ENCODE measurements around the gene C6orf132.

C6orf132 gene

DNA sequence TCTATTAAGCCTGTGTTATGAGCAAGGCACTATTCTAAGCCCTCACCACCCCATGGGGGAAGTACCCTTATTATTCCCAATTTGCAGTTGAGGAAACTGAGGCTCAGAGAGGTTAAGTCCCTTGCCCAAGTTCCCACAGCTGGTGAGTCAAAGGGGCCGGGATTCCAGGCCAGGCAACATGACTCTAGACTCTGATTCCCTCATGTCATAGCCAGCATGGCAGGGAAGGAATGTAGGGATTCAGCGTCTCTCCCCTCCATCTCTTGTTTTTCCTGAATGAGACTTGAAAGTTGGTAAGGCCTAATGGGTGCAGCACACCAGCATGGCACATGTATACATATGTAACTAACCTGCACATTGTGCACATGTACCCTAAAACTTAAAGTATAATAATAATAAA is 6.7 kb downstream of the C6orf132 start:
- no peak for DNase-seq (ENCODE audit: extremely low read depth in 1 of 2, low read depth in 1 of 2)

DNA sequence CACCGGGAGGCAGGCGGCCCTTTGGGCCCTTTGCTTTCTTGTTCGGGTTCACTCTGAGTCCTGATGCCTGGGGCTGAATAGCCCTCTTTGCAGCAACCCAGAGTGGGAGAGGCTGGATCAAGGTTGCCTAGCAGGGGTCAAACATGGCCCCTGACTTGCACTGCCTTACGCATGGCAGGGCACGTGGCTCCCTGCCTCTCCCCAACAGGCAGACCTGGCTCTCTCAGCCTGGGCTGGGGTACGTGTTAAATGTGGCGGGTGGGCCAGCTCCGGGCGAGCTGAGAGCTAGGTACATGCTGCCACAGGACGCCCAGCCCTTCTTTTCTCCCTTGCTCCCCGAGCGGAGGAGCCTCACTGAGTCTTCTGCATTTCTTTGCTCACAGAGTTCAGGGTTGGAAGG is 7.3 kb downstream of the C6orf132 start:
- DNase-seq (ENCODE audit: extremely low read depth in 1 of 2, low read depth in 1 of 2) = no peak

DNA sequence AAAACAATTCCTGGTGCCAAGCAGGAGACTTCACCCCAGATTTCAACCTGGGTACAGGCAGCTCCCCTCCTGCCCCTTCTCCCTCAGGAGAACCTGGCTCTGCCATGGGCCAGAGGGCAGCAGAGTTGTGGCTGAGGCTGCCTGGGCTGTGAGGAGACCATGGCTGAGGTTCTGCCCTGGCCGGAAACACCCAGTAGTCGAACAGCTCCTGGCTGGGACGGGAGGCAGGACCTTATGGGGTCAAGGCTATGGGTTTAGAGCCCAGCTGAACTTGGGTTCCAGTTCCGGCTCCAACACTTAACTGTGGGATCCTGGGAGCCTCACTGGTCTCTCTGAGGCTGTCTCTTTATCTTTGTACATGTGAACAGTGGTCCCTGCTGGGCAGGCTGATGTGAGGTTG is 8.5 kb downstream of the C6orf132 start:
- DNase-seq (ENCODE audit: extremely low read depth in 1 of 2, low read depth in 1 of 2) = no peak

DNA sequence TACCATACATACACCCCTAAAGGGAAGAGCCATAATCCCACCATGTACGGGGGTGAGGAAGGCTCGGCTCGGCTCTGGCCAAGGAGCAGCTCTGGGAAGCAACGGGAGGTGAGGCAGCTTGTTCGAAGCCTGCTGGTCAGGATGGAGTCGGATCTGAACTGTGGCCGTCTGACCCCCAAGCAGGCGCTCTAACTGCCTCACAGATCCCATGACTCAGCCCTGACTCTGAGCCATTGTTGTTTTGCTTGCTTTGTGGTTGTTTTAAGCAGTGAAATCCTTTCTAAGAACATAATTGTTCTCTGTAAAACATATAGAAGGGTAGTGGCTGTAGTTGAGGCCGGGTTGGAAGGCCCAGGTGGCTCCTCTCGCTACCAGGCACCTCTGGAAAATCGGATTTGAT is 10.9 kb downstream of the C6orf132 start:
- DNase-seq (ENCODE audit: extremely low read depth in 1 of 2, low read depth in 1 of 2) = no peak

DNA sequence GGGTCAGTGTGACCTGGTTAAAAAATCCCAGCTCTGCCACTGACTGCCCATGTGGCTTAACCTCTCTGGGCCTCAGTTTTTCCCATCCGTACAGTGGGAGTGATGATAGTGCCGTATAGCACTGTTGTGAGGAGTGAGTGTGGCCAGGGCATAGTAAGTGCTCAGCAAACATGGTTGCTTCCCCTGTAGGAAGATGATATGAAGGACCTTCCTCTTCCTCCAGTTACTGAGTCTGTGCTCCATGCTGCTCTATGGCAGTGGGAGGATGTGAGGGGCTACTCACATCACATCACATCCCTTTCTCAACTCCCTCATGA is 13.1 kb downstream of the C6orf132 start:
- no peak for DNase-seq (ENCODE audit: extremely low read depth in 1 of 2, low read depth in 1 of 2)

DNA sequence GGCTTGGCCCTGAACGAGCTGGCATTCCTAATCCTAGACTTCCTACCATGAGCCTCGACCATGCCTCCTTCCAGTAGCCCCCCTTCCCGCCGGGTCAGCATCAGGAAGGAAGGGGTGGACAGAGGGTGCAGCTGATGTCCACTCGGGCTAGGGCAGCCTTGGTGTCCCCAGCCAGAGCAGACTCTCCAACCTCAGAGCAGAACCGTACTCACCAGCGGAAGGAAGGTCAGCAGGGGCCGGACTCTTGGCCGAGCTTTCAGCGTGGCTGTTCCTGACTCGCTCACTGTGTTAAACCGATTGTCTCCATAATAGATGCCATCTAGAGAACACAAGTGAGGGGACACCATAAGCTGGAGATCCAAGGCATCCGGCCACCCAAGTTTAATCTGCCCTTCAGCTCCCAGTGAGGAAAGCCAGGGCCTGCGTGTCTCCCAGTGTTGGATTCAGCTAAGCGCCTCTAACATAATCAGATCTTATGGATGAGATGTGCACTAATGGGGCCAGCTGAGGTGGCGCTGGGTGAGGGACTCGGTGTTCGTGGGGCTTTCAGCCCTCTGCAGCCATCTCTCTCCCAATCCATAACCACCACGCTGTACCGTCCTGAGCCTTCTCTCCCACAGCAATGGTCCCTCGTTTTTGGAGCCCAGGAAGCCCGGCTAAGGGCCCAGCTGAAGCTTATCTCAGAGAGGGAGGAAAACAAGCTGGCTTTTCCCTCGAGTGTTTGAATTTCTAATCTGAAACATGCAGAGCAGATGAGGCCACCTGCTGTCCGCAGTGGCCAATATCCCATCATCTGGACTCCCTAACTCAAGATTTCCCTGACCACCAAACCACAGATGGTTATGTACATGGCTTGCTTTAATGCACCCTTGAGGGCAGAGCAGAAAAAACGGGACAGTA is 13.7 kb downstream of the C6orf132 start:
- no peak for DNase-seq (ENCODE audit: extremely low read depth in 1 of 2, low read depth in 1 of 2)

DNA sequence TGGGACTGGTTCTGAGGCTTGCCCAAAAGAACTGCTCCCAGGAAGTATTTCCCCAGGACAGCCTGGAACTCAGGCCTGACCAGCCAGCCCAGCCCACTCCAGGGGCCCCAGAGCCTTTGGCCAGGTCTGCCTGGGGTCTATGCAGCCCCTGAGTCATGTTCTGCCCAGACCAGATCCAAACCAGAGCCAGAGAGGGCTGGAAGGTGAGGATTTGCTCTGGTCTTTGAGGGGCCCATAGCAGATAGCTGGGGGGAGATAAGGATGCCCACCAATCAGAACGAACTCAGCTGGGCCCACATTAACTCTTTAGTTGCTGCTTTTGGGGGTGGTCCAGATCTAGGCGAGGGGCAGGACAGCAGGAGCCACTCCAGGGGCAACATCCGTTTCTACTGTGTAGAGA is 16.8 kb downstream of the C6orf132 start:
- no peak for DNase-seq (ENCODE audit: extremely low read depth in 1 of 2, low read depth in 1 of 2)

DNA sequence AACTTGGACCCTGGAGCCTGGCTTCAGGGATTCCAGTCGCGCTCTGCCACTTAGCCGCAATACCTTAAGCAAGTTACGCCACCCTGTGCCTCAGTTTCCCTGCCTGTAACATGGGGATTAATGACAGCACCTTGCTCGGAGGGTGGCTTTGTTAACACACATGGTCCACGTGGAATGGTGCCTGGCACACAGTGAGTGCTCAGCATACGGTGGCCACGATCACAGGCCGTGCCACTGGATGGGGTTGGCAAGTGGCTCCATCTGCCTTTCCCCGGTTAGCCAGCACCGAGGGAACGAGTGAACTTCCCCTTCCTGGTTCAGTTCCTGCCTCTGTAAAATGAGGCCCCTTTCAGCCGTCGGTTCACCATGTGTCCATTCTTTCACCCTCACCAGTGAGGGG is 17.2 kb downstream of the C6orf132 start:
- no peak for DNase-seq (ENCODE audit: extremely low read depth in 1 of 2, low read depth in 1 of 2)

DNA sequence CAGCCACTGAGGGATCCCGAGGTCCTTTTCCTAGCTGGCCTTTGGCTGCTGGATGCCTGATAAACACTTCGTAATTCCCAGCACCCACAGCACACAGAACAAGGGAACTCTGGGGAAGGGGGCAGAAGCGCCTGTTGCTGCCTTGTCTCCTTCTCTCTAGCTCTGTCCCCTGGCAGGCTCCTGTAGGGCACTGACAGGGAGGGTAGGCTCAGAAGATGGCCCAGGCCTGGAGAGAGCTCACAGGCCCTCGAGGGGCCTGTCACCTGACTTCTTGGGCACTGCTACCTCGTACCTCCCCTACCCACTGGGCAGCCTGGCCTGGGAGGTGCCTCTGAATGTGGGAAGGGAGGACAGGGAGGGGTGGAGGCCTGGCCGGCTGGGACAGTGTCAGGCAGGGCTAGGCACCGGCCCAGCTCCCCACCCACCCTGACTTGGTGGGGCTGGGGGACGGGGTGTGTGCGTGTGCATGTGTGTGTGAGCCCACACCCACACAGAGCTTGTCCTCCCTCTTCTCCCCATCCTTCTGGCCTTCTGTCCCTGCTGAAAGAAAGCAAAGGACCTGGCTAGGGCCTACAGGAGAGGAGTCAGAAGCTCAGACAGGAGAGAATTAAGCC is 18.1 kb downstream of the C6orf132 start:
- no peak for DNase-seq (ENCODE audit: extremely low read depth in 1 of 2, low read depth in 1 of 2)

DNA sequence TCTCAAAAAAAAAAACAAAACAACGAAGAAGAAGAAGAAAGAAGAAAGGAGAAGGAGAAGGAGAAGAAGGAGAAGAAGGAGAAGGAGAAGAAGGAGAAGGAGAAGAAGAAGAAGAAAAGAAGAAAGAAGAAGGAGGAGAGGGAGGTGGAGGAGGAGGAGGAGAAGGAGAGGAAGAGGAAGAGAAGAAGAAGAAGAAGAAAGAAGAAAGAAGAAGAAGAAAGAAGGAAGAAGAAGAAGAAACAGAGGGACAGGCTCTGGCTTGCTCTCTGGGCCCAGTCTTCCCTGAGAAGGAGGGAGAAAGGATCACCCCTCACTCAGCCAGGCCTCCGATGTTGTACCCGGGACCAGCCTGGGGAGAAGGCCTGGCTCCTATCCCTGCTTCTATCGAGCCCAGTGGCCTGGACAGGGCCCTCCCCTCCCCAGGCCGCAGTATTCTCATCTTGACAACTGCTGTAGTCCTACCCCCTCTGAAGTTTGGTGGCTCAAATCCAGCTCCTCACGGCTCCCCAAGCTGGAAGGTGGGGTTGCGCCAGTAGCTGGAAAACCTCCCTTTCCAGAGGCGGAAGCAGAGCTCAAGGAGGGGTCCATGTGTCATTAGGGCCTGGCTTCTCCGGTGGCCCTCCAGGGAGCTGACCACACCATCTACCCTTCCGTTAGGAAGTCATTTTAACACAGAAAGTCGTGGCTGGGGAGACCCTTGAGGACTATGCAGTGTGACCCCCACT is 18.9 kb downstream of the C6orf132 start:
- DNase-seq (ENCODE audit: extremely low read depth in 1 of 2, low read depth in 1 of 2) = no peak

DNA sequence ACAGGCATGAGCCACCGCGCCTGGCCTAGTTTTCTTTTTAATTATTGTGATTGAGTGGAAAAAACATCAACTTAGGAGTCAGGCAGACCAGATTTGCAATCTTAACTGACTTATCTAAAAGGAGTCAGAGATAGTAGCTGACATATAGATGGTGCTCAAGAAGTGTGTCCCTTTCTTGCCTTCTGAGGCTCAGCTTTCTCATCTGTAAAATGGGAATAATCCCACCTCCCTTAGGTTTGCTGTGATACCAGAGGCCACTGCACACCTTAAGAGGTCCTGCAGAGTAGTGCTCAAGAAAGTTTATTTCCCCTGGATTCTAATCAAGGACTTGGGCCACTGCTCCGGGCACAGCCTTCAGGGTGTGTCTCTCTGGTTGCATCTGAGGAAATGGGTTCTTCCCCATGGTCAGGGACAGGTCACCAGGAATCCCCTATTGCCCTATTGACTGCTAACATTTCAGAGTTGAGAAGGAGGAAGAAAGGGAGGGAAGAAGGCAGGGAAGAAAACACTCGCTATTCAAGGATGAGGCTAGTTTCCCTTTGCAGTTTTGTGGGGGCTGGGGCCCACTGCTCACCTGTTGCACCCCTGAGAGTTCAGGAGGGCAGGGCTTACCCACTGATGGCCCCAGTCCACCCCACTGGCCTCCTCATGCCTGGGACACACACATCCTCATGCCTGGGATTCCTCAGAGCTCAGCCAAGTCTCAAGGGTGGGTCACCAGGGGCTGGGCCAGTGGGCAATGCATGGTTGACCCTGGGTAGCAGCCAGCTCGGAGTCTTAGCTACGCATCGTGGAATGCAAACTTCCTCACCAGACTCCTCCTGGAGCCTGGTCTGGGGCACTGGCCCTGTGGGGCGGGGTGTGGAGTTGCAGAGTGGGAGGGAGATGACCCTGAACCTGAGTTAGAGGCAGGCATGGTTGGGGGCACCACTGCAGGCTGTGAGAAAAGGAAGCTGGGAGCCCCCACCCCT is 21.2 kb downstream of the C6orf132 start:
- DNase-seq (ENCODE audit: extremely low read depth in 1 of 2, low read depth in 1 of 2) = no peak

DNA sequence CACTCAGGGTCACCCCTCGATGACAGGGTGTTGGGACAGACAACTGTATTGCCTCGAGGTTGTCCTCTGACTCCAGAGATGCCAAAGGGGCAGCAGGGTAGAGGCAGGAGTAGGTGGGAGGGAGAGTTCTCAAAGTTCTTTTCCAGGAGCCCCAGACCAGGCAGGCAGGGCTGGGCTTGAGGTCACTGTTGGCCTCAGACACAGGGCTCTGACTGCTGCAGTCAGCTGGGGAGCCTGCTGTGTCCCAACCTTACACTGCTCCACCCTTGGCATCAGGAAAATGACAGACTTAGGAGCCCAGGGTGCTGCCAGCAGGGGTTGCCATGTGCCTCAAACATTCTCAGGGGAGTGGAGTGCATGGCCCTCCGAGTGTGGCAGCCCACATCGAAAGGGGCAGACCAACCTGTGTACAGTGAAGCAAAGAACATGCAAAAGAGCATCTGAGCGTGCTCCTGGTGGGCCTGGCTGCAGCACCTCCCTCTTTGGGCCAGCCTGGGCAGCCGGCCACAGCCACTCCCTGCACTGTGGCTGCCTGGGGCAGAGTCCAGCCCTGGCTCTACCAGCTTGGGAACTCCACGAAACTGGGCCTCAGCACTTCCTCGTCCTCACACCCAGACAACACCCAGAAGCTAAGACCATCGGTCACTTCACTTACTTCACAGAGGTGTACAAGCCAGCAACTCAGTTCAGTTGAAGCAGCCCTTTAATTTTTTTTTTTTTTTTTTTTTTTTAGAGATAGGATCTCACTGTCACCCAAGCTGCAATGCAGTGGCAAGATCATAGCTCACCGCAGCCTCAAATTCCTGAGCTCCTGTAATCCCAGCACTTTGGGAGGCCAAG is 24.0 kb downstream of the C6orf132 start:
- no peak for DNase-seq (ENCODE audit: extremely low read depth in 1 of 2, low read depth in 1 of 2)

DNA sequence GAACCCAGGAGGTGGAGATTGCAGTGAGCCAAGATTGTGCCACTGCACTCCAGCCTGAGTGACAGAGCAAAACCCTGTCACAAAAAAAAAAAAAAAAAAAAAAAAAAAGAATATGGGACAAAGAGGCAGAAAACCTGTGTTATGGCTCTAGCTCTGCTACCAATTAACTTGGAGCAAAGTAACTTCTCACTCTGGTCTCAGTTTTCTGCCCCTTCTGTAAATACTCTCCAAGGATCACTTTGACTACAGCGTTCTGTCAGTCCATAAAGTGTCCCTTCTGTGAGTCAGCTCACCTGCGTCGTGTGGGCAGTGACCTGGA is 24.6 kb downstream of the C6orf132 start:
- DNase-seq (ENCODE audit: extremely low read depth in 1 of 2, low read depth in 1 of 2) = no peak

DNA sequence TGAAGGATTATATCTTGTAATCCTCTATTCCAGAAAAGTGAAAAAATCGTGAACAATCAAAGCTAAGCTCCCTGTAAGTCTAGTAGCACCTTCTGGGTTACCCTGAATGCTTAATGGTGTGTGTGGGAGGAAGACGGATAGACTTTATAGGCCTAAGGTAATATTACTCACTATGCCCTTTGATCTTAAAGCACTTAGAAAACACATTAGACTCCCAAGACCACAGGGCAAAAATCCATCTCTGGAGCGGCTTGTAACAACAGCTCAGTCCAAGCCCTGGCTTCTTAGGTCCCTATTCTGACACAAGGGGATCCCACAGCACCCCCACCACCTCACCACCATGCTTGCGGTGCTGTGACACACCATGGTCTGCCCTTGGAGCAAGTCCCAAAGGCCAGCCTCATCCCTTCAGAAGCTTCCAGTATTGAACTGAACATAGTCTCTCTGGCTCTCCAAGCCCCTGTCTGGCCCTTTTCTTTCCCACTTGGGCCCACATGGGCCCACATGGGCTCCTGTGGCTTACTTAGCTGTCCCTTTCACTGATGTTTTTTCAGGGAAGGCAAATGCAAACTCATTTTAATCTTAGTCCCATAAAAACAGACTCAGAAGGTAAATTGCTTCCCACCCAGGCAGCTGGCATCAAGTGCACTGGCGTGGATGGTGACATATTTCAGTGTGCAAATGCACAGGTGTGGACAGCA is 28.3 kb downstream of the C6orf132 start:
- DNase-seq (ENCODE audit: extremely low read depth in 1 of 2, low read depth in 1 of 2) = no peak

DNA sequence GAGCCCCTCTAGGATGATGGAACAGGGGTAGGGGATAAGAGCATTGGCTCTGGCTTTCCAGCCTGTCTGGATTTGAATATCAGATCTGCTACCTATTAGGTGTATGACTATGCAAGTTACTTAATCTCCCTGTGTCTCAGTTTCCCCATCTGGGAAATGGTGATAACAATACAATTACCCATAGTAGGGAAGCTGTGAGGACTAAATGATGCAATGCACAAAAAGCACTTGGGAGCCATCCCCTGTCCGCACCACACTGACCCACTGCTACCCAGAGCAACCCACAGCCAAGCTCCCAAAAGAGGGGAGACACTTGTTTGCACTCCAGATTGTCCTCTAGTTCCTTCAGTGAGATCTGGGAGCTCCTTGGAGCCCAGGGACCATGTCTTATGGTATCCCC is 30.1 kb downstream of the C6orf132 start:
- DNase-seq (ENCODE audit: extremely low read depth in 1 of 2, low read depth in 1 of 2) = no peak

DNA sequence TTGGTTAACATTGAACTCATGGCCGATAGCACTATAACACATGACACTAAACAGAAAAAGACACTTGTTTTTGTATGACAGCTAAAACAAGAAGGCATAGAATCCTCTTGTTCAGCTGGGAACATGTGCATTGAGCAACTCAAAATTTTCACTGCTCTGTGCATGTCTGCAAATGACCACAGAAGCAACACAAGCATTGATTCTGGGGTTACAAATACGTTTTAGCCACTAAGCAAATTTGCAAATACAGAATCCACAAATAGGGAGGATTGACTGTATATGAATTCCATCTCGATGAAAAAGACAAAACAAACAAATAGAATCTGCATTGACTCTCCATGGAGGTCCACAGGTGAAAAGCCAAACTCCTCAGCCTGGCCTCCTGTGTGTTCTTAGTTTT is 31.7 kb downstream of the C6orf132 start:
- DNase-seq (ENCODE audit: extremely low read depth in 1 of 2, low read depth in 1 of 2) = no peak

DNA sequence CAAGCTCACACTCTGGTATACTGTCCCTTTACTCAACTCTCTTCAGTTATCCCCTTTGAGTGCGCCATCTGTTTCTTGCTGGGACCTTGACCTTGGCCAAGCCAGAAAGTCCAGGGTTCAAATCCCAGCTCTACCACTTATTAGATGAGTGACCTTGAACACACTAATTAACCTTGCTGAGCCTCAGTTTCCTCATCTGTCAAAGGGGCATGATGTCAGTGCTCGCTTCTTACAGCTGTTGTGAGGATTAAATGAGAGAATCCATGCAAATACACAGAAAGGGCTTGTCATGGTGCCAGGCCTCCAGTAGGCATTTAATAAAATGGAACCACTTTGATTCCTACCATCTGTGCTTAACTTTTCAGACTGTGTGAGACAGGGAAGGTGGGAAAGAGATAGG is 34.3 kb downstream of the C6orf132 start:
- no peak for DNase-seq (ENCODE audit: extremely low read depth in 1 of 2, low read depth in 1 of 2)

DNA sequence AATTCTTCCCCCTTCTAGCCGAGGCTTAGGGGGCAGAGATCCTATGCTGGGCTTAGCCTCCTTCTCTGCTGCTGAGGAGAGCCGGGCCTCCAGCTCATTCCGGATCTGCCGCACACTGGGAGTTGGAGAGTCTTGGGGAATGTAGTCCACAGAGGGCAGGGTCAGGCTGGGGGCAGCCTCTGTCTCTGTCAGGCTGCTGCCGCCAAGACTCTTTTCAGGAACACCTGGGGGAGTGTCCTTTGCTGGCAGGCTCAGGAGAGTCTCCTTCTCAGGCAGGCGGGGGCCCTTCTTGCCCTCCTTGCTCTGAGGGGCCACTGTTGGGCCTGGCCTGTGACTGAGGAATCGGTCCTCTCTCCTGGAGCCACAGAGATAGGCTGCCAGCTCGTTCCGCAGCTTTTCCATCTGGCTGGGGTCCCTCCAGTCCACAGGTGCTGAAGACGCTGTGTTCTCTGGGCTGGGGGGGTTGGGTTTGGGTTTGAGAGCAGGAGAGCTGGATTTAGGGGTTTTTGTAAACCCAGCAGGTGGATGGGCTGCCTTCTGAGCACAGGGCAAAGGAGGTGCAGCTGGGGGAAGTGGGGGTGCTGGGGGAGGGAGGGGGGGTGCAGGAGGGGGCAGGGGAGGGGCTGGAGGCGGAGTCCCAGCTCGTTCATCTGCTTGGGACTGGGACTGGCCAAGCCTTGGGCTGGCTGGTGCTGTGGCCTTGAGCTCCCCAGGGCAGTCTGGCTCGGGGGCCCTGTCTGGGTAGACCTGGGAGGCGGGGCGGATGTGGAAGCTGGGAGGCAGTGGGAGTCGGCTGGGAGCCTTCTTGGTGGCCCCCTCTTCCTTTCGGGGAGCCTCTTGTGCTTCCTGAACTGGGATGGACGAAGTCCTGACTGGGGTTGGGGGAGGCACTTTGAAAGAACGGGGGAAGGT is 36.1 kb downstream of the C6orf132 start:
- no peak for DNase-seq (ENCODE audit: extremely low read depth in 1 of 2, low read depth in 1 of 2)

DNA sequence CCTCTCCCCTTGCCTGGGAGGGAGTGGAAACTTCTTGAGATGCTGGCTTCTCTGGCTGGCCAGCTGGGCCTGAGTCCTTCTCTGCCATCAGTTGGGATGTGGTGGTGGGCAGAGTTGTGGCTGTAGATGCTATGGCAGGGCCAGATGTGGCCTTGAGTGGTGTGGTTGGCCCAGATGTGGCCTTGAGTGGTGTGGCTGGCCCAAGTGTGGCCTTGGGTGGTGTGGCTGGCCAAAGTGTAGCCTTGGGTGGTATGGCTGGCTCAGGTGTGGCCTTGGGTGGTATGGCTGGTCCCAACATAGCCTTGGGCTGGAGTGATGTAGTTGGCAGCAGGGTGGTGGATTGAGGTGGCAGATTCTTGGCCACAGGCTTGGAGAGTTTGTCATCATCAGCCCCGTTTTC is 36.7 kb downstream of the C6orf132 start:
- no peak for DNase-seq (ENCODE audit: extremely low read depth in 1 of 2, low read depth in 1 of 2)

Measured in activated CD8-positive, alpha-beta memory T cell treated with anti-CD3 and anti-CD28 coated beads for 1 hour (primary cell).